ENCODE results near the gene ATP2C2.

The ATP2C2 gene

DNA sequence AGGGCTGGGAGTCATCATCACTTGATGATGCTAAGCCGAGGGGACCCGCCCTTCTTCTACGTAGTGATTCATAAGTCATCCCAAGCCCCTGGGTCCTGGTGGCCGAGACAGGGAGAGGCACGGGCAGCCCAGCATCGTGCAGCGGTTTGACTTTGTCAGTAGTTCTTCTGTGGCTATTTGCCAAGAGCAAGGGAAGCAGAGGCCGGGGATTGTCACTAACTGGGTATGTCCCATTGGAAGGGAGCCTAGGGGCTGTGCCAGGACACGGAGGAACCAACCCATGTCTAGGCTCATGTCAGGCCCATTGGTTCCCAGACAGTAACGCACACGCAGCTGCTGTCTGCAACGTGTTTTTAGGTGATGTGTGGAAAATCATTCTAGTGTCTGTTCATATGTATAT lies 58.5 kb downstream of the ATP2C2 start:
- H3K36me3 ChIP-seq (ENCODE audit: control insufficient read depth, insufficient read depth, low read length) = no peaks in the 10 kb centered on the region
- H3K4me1 ChIP-seq (ENCODE audit: control insufficient read depth, insufficient read depth, low read length, poor library complexity, severe bottlenecking) = no peaks in the 10 kb centered on the region
- H3K27ac ChIP-seq (ENCODE audit: insufficient read depth, low read length, poor library complexity, severe bottlenecking) = no peak overlapping the region
- no peak overlapping the region for H3K4me3 ChIP-seq (ENCODE audit: insufficient read depth, low read depth, low read length, poor library complexity, severe bottlenecking)
- no peak for DNase-seq
- H3K9me3 ChIP-seq (ENCODE audit: control insufficient read depth, low read length) = no peaks in the 10 kb centered on the region
- H3K27me3 ChIP-seq (replicated peaks; ENCODE audit: control insufficient read depth, insufficient read depth, low read length, poor library complexity, severe bottlenecking) = no peaks in the 10 kb centered on the region

DNA sequence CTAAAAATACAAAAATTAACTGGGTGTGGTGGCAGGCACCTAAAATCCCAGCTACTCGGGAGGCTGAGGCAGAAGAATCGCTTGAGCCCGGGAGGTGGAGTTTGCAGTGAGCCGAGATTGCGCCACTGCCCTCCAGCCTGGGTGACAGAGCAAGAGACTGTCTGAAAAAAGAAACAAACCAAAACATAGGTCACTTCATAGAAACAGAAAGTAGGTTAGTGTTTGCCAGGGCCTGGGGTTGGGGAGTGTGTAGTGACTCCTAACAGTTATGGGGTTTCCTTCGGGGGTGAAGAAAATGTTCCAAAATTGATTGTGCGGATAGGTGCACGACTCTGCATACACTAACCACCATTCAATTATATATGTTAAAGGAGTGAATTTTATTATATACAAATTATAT lies 59.2 kb downstream of the ATP2C2 start:
- Histone ChIP-seq H3K27me3 (replicated peaks; ENCODE audit: control insufficient read depth, insufficient read depth, low read length, poor library complexity, severe bottlenecking) (no peaks in the 10 kb centered on the region), H3K9me3 (ENCODE audit: control insufficient read depth, low read length) (no peaks in the 10 kb centered on the region), H3K4me3 (ENCODE audit: insufficient read depth, low read depth, low read length, poor library complexity, severe bottlenecking) (no peak overlapping the region), H3K36me3 (ENCODE audit: control insufficient read depth, insufficient read depth, low read length) (no peaks in the 10 kb centered on the region), H3K4me1 (ENCODE audit: control insufficient read depth, insufficient read depth, low read length, poor library complexity, severe bottlenecking) (no peaks in the 10 kb centered on the region), H3K27ac (ENCODE audit: insufficient read depth, low read length, poor library complexity, severe bottlenecking) (no peak overlapping the region)
- no peak for DNase-seq

DNA sequence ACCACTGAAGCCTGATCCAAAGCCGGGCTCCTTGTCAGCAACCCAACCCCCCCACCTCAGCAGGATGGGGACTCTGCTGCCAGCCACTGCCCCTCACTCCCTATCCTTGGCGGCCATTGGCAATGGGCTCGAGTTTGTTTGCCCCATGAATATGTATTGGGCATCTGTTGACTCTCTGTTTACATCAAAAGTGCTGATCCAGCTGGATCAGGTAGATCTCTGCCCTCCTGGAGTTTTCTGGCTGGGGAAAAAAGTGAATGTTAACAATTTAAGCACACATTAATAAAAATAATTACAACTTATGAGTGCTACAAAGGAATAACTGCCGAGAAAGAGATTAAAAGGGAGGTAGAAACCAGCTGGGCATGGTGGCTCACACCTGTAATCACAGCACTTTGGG lies 62.5 kb downstream of the ATP2C2 start:
- no peak overlapping the region for H3K27ac ChIP-seq (ENCODE audit: insufficient read depth, low read length, poor library complexity, severe bottlenecking)
- no peak overlapping the region for H3K4me3 ChIP-seq (ENCODE audit: insufficient read depth, low read depth, low read length, poor library complexity, severe bottlenecking)
- no peaks in the 10 kb centered on the region for H3K9me3 ChIP-seq (ENCODE audit: control insufficient read depth, low read length)
- DNase-seq = no peak
- no peaks in the 10 kb centered on the region for H3K27me3 ChIP-seq (replicated peaks; ENCODE audit: control insufficient read depth, insufficient read depth, low read length, poor library complexity, severe bottlenecking)
- H3K4me1 ChIP-seq (ENCODE audit: control insufficient read depth, insufficient read depth, low read length, poor library complexity, severe bottlenecking) = no peaks in the 10 kb centered on the region
- H3K36me3 ChIP-seq (ENCODE audit: control insufficient read depth, insufficient read depth, low read length) = no peaks in the 10 kb centered on the region

DNA sequence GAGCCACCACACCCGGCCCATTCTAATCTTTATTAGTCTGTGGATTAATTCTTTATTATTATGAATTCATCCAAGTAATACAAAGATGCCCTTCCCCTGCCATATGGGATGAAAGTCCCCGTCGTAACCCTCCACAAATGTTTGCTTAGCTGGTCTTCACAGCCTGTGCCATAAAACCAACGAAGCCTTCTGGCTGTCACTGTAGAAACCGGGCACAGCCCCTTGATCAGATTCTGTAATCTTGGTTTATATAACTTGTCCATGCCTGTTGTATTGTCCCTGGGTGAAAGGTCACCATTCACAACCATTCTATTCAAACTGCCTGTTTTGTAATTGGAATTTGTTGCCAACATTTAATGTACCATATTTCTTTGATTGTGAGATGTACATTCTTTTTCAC lies 66.5 kb downstream of the ATP2C2 start:
- no peak overlapping the region for H3K4me3 ChIP-seq (ENCODE audit: insufficient read depth, low read depth, low read length, poor library complexity, severe bottlenecking)
- no peaks in the 10 kb centered on the region for H3K27me3 ChIP-seq (replicated peaks; ENCODE audit: control insufficient read depth, insufficient read depth, low read length, poor library complexity, severe bottlenecking)
- DNase-seq = no peak
- H3K36me3 ChIP-seq (ENCODE audit: control insufficient read depth, insufficient read depth, low read length) = no peaks in the 10 kb centered on the region
- H3K4me1 ChIP-seq (ENCODE audit: control insufficient read depth, insufficient read depth, low read length, poor library complexity, severe bottlenecking) = no peaks in the 10 kb centered on the region
- no peaks in the 10 kb centered on the region for H3K9me3 ChIP-seq (ENCODE audit: control insufficient read depth, low read length)
- no peak overlapping the region for H3K27ac ChIP-seq (ENCODE audit: insufficient read depth, low read length, poor library complexity, severe bottlenecking)

DNA sequence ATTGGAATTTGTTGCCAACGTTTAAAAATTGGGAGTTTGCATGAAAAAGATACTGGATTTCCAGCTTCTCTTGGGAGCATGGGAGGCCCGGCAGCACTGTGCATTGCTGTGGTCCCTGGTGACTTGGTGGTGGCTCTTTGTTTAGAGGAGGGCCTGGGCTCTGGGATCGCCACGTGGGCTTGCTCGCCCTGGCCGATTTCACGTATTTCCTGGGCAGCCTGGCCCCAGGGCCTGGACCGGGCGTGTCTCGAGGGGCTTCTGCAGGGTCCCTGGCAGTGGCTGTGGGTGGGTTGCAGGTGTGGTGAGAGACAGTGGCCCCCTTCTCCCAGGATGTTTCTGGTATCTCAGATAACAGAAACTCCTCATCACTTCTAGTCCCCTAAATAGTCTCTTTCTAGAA lies 67.9 kb downstream of the ATP2C2 start:
- Histone ChIP-seq H3K4me1 (ENCODE audit: control insufficient read depth, insufficient read depth, low read length, poor library complexity, severe bottlenecking) (no peaks in the 10 kb centered on the region), H3K36me3 (ENCODE audit: control insufficient read depth, insufficient read depth, low read length) (no peaks in the 10 kb centered on the region), H3K9me3 (ENCODE audit: control insufficient read depth, low read length) (no peaks in the 10 kb centered on the region), H3K27me3 (replicated peaks; ENCODE audit: control insufficient read depth, insufficient read depth, low read length, poor library complexity, severe bottlenecking) (no peaks in the 10 kb centered on the region), H3K27ac (ENCODE audit: insufficient read depth, low read length, poor library complexity, severe bottlenecking) (no peak overlapping the region), H3K4me3 (ENCODE audit: insufficient read depth, low read depth, low read length, poor library complexity, severe bottlenecking) (no peak overlapping the region)
- no peak for DNase-seq

DNA sequence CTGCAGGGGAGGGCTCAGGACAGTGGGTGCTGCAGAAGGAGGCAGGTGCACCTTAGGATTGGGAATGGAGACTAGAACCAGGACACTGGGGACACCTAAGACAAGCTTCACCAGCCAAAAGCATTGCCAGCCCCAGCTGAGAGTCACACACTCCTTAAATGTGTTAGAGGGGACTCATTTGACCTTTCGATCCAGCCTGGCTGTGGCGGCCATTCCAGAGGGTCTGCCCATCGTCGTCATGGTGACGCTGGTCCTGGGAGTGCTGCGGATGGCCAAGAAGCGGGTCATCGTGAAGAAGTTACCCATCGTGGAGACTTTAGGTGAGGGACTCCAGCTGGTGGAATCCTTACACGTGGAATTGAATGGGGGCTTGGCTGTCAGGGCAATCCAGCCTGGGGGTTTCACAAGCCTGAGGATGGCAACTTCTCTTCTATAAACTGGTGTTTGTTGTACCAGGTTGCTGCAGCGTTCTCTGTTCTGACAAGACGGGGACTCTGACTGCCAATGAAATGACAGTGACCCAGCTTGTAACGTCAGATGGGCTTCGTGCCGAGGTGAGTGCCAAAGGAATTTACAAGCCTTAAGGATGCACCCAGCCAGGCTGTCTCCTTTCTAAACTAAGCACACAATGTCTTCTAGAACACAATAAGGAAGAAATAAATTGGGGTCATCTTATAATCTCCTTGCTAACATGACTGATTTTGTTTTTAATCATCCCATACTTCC lies 70.8 kb downstream of the ATP2C2 start:
- Histone ChIP-seq H3K27ac (ENCODE audit: insufficient read depth, low read length, poor library complexity, severe bottlenecking) (no peak overlapping the region), H3K4me1 (ENCODE audit: control insufficient read depth, insufficient read depth, low read length, poor library complexity, severe bottlenecking) (no peaks in the 10 kb centered on the region), H3K27me3 (replicated peaks; ENCODE audit: control insufficient read depth, insufficient read depth, low read length, poor library complexity, severe bottlenecking) (no peaks in the 10 kb centered on the region), H3K36me3 (ENCODE audit: control insufficient read depth, insufficient read depth, low read length) (no peaks in the 10 kb centered on the region), H3K4me3 (ENCODE audit: insufficient read depth, low read depth, low read length, poor library complexity, severe bottlenecking) (no peak overlapping the region), H3K9me3 (ENCODE audit: control insufficient read depth, low read length) (no peaks in the 10 kb centered on the region)
- no peak for DNase-seq

DNA sequence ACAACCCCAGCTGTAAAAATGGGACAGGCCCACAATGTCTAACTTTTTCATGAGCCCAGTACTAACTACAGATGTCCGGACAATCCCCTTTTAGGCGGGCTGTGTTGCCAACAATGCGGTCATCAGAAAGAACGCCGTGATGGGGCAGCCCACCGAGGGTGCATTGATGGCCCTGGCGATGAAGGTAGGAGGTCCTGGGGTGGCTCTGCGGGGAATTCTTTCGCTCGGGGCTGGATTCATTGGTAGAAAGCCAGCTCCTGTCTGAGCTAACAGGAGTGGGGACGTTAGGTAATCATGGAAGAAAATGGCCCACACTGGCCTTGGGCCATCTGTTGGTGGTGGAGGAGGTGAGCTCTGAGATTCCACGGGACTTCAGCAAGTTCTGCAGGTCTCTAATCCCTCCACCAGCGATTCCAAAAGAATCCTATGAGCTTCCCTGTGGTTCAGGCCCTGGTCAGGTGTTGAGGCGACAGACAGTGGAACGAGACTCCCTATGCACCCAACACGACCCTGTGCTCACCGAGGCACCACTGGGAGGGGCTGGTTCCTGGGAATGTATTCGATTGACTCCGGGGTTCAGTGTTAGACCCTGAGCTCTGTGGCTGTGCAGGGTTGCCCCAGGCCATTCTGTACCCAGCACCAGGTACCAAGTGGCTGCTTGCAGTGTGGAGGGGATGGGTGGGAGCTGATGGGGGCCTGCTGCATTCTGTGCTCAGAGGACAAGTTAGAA lies 74.2 kb downstream of the ATP2C2 start:
- no peaks in the 10 kb centered on the region for H3K27me3 ChIP-seq (replicated peaks; ENCODE audit: control insufficient read depth, insufficient read depth, low read length, poor library complexity, severe bottlenecking)
- H3K4me1 ChIP-seq (ENCODE audit: control insufficient read depth, insufficient read depth, low read length, poor library complexity, severe bottlenecking) = no peaks in the 10 kb centered on the region
- no peaks in the 10 kb centered on the region for H3K9me3 ChIP-seq (ENCODE audit: control insufficient read depth, low read length)
- H3K36me3 ChIP-seq (ENCODE audit: control insufficient read depth, insufficient read depth, low read length) = no peaks in the 10 kb centered on the region
- no peak overlapping the region for H3K27ac ChIP-seq (ENCODE audit: insufficient read depth, low read length, poor library complexity, severe bottlenecking)
- no peak overlapping the region for H3K4me3 ChIP-seq (ENCODE audit: insufficient read depth, low read depth, low read length, poor library complexity, severe bottlenecking)
- no peak for DNase-seq

DNA sequence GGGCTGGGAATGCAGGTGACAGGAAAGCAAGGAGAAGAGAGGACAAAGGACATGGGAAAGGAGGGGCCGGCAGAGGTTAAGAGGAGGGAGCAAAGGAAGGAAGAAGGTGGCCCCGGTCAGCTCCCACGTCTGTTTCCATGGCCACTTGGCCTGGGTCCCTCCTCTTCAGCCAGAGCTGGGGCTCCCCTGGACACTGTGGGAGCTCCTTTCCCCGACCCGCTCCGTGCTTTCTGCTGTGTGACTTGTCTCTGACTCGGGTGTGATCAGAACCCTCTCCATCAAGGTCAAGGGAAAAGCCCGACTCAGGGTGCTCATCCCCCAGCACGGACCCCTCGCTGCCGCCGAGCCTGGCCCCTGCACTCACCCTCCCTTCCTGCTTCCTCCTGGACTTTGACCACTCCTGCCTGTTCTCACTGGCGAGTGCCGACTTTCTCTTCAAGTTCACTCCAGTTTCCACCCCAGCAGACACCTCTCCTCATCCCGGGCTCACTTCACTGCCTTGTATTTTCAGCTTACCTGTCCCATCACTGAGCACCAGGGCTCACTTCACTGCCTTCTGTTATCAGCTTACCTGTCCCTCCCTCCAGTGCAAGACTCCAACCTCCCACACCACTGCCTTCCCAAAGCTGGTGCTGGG lies 74.9 kb downstream of the ATP2C2 start:
- H3K27ac ChIP-seq (ENCODE audit: insufficient read depth, low read length, poor library complexity, severe bottlenecking) = no peak overlapping the region
- H3K27me3 ChIP-seq (replicated peaks; ENCODE audit: control insufficient read depth, insufficient read depth, low read length, poor library complexity, severe bottlenecking) = no peaks in the 10 kb centered on the region
- no peak overlapping the region for H3K4me3 ChIP-seq (ENCODE audit: insufficient read depth, low read depth, low read length, poor library complexity, severe bottlenecking)
- no peaks in the 10 kb centered on the region for H3K9me3 ChIP-seq (ENCODE audit: control insufficient read depth, low read length)
- no peaks in the 10 kb centered on the region for H3K36me3 ChIP-seq (ENCODE audit: control insufficient read depth, insufficient read depth, low read length)
- DNase-seq = no peak
- no peaks in the 10 kb centered on the region for H3K4me1 ChIP-seq (ENCODE audit: control insufficient read depth, insufficient read depth, low read length, poor library complexity, severe bottlenecking)

DNA sequence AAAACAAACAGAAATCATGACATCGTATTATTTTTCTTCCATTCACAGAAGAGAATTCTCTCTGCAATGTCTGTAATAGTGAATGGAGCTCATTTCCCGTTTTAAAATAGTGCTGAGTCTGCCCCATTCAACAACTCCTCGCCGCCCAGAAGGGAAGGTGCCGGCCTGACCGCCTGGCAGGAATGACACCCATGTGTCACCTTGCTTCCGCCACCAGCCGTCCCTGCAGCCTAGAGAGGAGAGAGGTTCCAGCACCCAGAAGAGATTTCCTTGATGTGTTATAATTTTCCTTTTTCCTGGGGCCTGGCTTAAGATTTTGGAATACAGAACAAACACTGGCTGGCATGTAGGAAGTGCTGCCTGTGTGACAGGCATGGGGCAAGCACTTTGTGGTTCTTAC lies 76.1 kb downstream of the ATP2C2 start:
- Histone ChIP-seq H3K4me1 (ENCODE audit: control insufficient read depth, insufficient read depth, low read length, poor library complexity, severe bottlenecking) (no peaks in the 10 kb centered on the region), H3K27ac (ENCODE audit: insufficient read depth, low read length, poor library complexity, severe bottlenecking) (no peak overlapping the region), H3K9me3 (ENCODE audit: control insufficient read depth, low read length) (no peaks in the 10 kb centered on the region), H3K36me3 (ENCODE audit: control insufficient read depth, insufficient read depth, low read length) (no peaks in the 10 kb centered on the region), H3K27me3 (replicated peaks; ENCODE audit: control insufficient read depth, insufficient read depth, low read length, poor library complexity, severe bottlenecking) (no peaks in the 10 kb centered on the region), H3K4me3 (ENCODE audit: insufficient read depth, low read depth, low read length, poor library complexity, severe bottlenecking) (no peak overlapping the region)
- DNase-seq = no peak

DNA sequence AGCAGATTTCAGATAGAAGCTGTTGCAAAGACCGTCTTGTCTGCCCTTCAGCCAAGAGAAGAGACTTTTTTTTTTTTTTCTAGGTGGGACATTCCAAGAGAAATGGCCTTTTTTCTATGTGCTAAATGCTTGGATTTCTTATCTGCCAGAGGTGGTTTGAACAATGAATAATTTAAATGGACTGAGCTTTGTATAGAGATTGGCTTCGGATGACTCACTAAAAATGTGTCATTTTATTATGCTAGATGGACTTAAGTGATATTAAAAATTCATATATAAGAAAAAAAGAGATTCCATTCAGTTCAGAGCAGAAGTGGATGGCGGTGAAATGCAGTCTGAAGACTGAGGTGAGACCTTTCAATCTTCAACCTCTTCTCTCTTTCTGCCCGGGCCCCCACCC lies 77.7 kb downstream of the ATP2C2 start:
- Histone ChIP-seq H3K9me3 (ENCODE audit: control insufficient read depth, low read length) (no peaks in the 10 kb centered on the region), H3K36me3 (ENCODE audit: control insufficient read depth, insufficient read depth, low read length) (no peaks in the 10 kb centered on the region)

More for the DNA sequence above, 77.7 kb downstream of the ATP2C2 start:
- DNase-seq = no peak
- Histone ChIP-seq H3K27me3 (replicated peaks; ENCODE audit: control insufficient read depth, insufficient read depth, low read length, poor library complexity, severe bottlenecking) (no peaks in the 10 kb centered on the region), H3K4me3 (ENCODE audit: insufficient read depth, low read depth, low read length, poor library complexity, severe bottlenecking) (no peak overlapping the region), H3K4me1 (ENCODE audit: control insufficient read depth, insufficient read depth, low read length, poor library complexity, severe bottlenecking) (no peaks in the 10 kb centered on the region), H3K27ac (ENCODE audit: insufficient read depth, low read length, poor library complexity, severe bottlenecking) (no peak overlapping the region)

All from effector memory CD4-positive, alpha-beta T cell (primary cell).